ENCODE results near the gene FOXO6. TPM values are rescaled to one million over a fixed set of nuclear protein-coding genes. Genes with fewer than 3 reads are reported as not detected.

The FOXO6 gene
- total RNA-seq, 1 donor from 2014 or later = 2.1 TPM

DNA sequence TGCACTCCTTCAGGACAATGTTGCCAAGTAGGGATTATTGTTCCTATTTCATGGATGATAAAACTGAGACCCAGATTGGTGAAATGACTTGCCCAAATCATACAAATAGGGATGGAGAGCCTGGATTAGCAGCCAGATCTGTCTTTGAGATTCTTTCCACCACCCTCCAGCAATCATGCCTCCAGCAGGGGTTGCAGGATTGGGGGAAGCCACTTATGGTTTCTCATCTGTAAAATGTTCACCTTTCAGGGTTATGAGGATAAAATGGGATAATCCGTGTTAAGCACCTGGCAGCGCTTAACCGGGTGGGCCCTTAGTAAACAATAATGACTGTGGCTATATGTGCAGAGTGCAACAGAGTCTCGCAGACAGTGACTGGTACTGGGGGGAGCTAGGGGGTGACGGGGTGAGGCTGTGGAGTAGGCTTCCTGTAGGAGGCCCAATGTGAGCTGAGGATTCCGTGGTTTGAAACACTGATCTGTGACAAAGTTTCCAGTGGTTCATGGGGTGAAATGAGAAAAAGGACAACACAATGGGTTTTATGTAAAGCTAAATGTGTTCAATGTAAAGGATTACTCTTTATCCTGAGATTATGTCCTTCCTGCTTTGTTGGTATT, 33.7 kb upstream of the FOXO6 start:
- H3K27ac ChIP-seq (replicated peaks) = no peak overlapping the region
- H3K27me3 ChIP-seq (ENCODE audit: low read depth) = peaks cover 13% of the 10 kb centered on the region
- no peaks in the 10 kb centered on the region for H3K4me1 ChIP-seq
- intact Hi-C loops (cut with micrococcal nuclease) = no loop called here
- H3K4me3 ChIP-seq = no peak overlapping the region
- H3K36me3 ChIP-seq = no peaks in the 10 kb centered on the region
- no peak for TF ChIP-seq CTCF (IDR thresholded peaks at IDR 0.05; ENCODE audit: borderline replicate concordance)
- H3K9me3 ChIP-seq (replicated peaks) = no peaks in the 10 kb centered on the region
- no peak for DNase-seq

GRCh38 chr1:41328001-41328615, 33.1 kb upstream of the FOXO6 start:
- no peak for DNase-seq
- H3K27me3 ChIP-seq (ENCODE audit: low read depth) = peaks cover 20% of the 10 kb centered on the region
- H3K9me3 ChIP-seq (replicated peaks) = peaks cover 3% of the 10 kb centered on the region
- no peak for TF ChIP-seq CTCF (IDR thresholded peaks at IDR 0.05; ENCODE audit: borderline replicate concordance)
- H3K4me3 ChIP-seq = no peak overlapping the region
- no peak overlapping the region for H3K27ac ChIP-seq (replicated peaks)
- intact Hi-C loops (cut with micrococcal nuclease) = no loop called here
- no peaks in the 10 kb centered on the region for H3K4me1 ChIP-seq
- H3K36me3 ChIP-seq = no peaks in the 10 kb centered on the region

DNA sequence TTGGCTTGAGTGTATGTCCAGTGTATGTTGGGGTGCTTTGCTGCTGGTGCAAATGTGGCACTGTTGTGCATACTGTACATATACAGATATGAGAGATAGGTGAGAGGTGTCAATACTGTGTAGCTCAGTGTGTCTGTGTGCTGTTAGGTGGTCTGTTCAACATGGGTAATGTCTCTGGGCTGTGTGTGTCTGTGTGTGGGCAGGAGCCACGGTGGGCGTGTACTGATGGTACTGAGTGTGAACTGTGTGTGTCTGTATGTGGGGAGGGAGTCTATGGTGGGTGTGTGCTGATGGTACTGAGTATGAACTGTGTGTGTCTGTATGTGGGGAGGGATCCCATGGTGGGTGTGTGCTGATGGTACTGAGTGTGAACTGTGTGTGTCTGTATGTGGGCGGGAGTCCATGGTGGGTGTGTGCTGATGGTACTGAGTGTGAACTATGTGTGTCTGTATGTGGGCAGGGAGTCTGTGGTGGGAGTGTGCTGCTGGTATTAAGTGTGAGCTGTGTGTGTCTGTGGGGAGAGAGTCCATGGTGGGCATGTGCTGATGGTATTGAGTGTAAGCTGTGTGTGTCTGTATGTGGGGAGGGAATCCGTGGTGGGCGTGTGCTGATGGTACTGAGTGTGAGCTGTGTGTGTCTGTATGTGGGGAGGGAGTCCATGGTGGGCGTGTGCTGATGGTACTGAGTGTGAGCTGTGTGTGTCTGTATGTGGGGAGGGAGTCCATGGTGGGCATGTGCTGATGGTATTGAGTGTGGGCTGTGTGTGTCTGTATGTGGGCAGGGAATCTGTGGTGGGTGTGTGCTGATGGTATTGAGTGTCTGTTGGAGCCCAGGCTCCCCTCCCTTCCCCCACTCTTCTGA, 32.2 kb upstream of the FOXO6 start:
- no peak for DNase-seq
- intact Hi-C loops (cut with micrococcal nuclease) = no loop called here

GRCh38 chr1:41329662-41330587, 31.3 kb upstream of the FOXO6 start:
- Histone ChIP-seq H3K4me3 (no peak overlapping the region), H3K27me3 (ENCODE audit: low read depth) (peaks cover 15% of the 10 kb centered on the region), H3K4me1 (no peaks in the 10 kb centered on the region), H3K9me3 (replicated peaks) (peaks cover 12% of the 10 kb centered on the region), H3K27ac (replicated peaks) (no peak overlapping the region), H3K36me3 (no peaks in the 10 kb centered on the region)
- intact Hi-C loops (cut with micrococcal nuclease) = no loop called here
- DNase-seq = no peak
- no peak for TF ChIP-seq CTCF (IDR thresholded peaks at IDR 0.05; ENCODE audit: borderline replicate concordance)

More for the DNA sequence above, 32.2 kb upstream of the FOXO6 start:
- H3K27me3 ChIP-seq (ENCODE audit: low read depth) = peaks cover 22% of the 10 kb centered on the region
- H3K9me3 ChIP-seq (replicated peaks) = peaks cover 8% of the 10 kb centered on the region
- H3K4me1 ChIP-seq = no peaks in the 10 kb centered on the region
- TF ChIP-seq CTCF (IDR thresholded peaks at IDR 0.05; ENCODE audit: borderline replicate concordance) = no peak
- H3K4me3 ChIP-seq = no peak overlapping the region
- no peaks in the 10 kb centered on the region for H3K36me3 ChIP-seq
- no peak overlapping the region for H3K27ac ChIP-seq (replicated peaks)
